ENCODE data around the gene SSC5D.

The SSC5D gene

DNA sequence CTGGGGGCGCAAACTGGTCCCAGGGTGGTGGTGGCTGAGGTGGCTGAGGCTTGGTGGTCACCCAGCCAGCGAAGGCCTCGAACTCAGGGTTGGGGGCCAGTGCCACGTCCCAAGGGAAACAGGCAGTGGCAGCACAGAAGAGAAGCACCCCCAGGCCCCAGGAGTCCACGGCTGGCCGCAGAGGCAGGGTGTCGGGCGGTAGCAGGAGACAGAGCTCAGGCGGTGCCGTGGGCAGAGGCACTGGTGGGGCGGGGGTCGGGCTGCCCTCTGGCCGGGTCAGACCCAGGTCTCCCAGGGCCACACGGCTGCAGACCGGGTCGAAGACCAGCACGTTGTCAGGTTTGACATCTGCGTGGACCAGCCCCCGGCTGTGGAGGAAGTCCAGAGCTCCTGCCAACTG, 52.9 kb downstream of the SSC5D start:
- Histone ChIP-seq H3K27me3 (ENCODE audit: insufficient read depth, low read depth, severe bottlenecking) (no peaks in the 10 kb centered on the region), H3K9me3 (ENCODE audit: severe bottlenecking) (no peaks in the 10 kb centered on the region), H3K27ac (peak overlapping the region; percentile 44), H3K36me3 (no peaks in the 10 kb centered on the region), H3K4me3 (ENCODE audit: low read depth, low read length) (no peak overlapping the region)
- DNase-seq, result no peak
- TF ChIP-seq, protein P1, sequence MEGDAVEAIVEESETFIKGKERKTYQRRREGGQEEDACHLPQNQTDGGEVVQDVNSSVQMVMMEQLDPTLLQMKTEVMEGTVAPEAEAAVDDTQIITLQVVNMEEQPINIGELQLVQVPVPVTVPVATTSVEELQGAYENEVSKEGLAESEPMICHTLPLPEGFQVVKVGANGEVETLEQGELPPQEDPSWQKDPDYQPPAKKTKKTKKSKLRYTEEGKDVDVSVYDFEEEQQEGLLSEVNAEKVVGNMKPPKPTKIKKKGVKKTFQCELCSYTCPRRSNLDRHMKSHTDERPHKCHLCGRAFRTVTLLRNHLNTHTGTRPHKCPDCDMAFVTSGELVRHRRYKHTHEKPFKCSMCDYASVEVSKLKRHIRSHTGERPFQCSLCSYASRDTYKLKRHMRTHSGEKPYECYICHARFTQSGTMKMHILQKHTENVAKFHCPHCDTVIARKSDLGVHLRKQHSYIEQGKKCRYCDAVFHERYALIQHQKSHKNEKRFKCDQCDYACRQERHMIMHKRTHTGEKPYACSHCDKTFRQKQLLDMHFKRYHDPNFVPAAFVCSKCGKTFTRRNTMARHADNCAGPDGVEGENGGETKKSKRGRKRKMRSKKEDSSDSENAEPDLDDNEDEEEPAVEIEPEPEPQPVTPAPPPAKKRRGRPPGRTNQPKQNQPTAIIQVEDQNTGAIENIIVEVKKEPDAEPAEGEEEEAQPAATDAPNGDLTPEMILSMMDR (IDR thresholded peaks at IDR 0.05; ENCODE audit: low read depth, low read length), result no peak

DNA sequence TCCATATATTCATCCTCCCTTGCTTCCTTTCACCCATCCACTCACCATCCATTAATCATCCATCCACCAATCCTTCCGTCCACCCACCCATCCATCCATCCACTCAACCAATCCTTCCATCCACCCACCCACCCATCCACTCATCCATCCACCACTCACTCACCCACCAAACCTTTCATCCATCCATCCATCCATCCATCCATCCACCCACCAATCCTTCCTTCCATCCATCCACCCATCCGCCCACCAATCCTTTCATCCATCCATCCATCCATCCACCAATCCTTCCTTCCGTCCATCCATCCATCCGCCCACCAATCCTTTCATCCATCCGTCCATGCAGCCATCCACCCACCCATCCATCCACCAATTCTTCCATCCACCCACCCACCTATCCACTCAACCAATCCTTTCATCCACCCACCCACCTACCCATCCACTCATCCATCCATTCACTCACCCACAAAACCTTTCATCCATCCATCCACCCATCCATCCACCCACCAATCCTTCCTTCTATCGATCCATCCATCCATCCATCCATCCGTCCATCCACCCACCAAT, 54.1 kb downstream of the SSC5D start:
- Histone ChIP-seq H3K9me3 (ENCODE audit: severe bottlenecking) (no peaks in the 10 kb centered on the region), H3K36me3 (no peaks in the 10 kb centered on the region), H3K27ac (no peak overlapping the region), H3K27me3 (ENCODE audit: insufficient read depth, low read depth, severe bottlenecking) (no peaks in the 10 kb centered on the region), H3K4me3 (ENCODE audit: low read depth, low read length) (no peak overlapping the region)
- TF ChIP-seq, protein P1 (IDR thresholded peaks at IDR 0.05; ENCODE audit: low read depth, low read length), result no peak
- no peak for DNase-seq

DNA sequence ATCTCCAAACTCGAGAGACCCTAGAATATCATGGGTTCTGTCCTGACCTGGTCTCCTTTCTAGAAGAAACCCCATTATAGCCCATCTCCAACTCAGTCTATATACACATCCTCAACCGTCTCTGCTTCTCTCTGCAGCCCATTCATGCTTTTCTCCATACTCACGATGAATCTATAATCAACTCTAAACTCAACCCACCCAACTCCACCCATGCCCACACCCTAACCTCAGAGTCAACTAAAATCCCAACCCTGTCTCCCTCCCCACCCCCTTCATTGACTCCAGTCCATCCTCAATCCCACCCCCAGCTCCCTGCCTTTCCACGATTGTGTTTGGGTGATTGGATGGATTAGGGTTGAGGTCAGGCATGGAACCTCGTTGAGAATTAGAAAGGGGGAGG, 55.3 kb downstream of the SSC5D start:
- Histone ChIP-seq H3K36me3 (no peaks in the 10 kb centered on the region), H3K27ac (no peak overlapping the region), H3K27me3 (ENCODE audit: insufficient read depth, low read depth, severe bottlenecking) (no peaks in the 10 kb centered on the region), H3K4me3 (ENCODE audit: low read depth, low read length) (no peak overlapping the region), H3K9me3 (ENCODE audit: severe bottlenecking) (no peaks in the 10 kb centered on the region)
- DNase-seq, result no peak
- TF ChIP-seq, protein P1 (IDR thresholded peaks at IDR 0.05; ENCODE audit: low read depth, low read length), result no peak

DNA sequence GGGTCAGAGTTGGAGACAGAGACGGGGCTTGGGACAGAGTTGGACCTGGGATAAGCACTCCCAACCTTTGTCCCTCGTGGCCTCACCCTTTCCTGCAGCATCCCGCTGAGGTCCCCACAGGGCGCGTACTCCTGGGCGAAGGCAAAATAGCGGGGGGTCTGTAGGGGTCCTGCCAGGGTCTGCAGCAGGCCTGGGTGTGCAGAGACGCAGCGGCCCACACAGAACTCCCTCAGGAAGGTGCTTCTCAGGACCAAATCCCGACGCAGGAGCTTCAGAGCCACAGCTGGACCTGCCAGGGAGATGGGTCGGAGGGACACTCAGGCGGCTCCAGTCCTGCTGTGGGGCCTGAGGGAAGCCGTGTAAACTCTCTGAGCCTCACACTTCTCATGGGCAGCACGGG, 55.8 kb downstream of the SSC5D start:
- Histone ChIP-seq H3K36me3 (no peaks in the 10 kb centered on the region), H3K27me3 (ENCODE audit: insufficient read depth, low read depth, severe bottlenecking) (no peaks in the 10 kb centered on the region)
- TF ChIP-seq, protein P1 (IDR thresholded peaks at IDR 0.05; ENCODE audit: low read depth, low read length), result no peak

DNA sequence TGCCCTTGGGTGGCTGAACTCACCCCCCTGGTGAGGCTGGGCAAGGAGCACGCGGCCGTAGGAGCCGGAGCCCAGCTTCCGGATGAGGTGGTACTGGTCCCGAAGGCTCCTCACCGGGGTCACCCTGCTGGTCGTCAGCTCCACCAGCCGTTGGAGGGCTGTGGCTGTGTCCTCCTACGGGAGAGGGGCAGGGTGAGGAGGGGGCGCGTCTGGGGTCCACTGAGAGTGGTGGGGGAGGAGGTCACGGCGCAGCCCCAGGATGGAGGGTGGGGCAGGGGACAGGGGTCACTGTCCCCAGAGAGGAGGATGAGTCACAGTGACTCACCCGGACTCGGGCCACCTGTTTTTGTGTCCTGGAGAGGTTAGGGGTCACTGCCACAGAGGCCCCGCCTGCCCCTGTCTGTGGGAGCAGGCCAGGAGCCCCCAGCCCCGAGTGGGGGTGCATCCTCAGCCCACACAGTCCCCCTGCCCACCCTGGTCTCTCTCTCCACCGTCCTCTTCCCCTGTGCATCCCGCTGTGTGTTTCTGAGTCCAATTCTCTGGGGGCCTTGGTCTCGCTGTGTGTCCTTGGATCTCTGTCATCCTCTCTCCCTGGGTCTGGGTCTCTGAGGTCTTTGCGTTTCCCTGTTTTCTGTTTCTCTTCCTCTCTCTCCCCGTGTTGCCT, 56.7 kb downstream of the SSC5D start:
- Histone ChIP-seq H3K27me3 (ENCODE audit: insufficient read depth, low read depth, severe bottlenecking) (no peaks in the 10 kb centered on the region), H3K4me3 (ENCODE audit: low read depth, low read length) (no peak overlapping the region), H3K36me3 (no peaks in the 10 kb centered on the region), H3K9me3 (ENCODE audit: severe bottlenecking) (no peaks in the 10 kb centered on the region), H3K27ac (no peak overlapping the region)
- TF ChIP-seq, protein P1 (IDR thresholded peaks at IDR 0.05; ENCODE audit: low read depth, low read length), result no peak
- no peak for DNase-seq

More for the DNA sequence above, 55.8 kb downstream of the SSC5D start:
- Histone ChIP-seq H3K4me3 (ENCODE audit: low read depth, low read length) (no peak overlapping the region), H3K27ac (no peak overlapping the region), H3K9me3 (ENCODE audit: severe bottlenecking) (no peaks in the 10 kb centered on the region)
- no peak for DNase-seq

DNA sequence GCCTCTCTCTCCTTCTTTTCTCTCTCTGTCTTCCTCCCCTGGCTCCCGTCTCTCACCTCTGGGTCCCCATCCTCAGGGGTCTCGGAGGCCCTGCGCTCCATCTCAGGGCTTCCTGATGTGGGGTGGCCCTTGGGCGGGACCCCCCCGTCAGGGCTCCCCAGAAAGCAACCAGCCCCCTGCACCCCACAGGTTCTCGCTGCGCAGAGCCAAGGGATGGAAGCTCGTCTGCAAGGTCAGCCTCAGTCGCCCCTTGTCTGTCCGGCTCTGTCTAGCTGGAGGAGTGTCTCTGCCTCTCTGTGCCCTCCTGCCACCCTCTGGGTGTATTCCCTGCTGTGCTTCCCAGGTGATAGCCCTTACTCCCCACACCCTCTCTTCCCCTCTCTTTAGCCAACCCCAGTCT, 57.2 kb downstream of the SSC5D start, which contains the start of gene SBK3:
Gene SBK3, minus strand, starts transcription at position 101 of the 400 bp plus-strand sequence. Its CDS starts 0 bp downstream, at position 101.
- DNase-seq, result no peak
- H3K36me3 ChIP-seq, result no peaks in the 10 kb centered on the region
- H3K27ac ChIP-seq, result no peak within 1 kb of the TSS
- H3K4me3 ChIP-seq (ENCODE audit: low read depth, low read length), result no peak within 1 kb of the TSS
- TF ChIP-seq, protein P1 (IDR thresholded peaks at IDR 0.05; ENCODE audit: low read depth, low read length), result no peak
- no peaks in the 10 kb centered on the region for H3K27me3 ChIP-seq (ENCODE audit: insufficient read depth, low read depth, severe bottlenecking)
- no peaks in the 10 kb centered on the region for H3K9me3 ChIP-seq (ENCODE audit: severe bottlenecking)
